ENCODE results near the gene PLCH2. TPM values are rescaled to one million over a fixed set of nuclear protein-coding genes. Genes with fewer than 3 reads are reported as not detected.
"Not testable (repeated sequence)": the region's sequence is repeated elsewhere in the genome, so short reads cannot be mapped to it uniquely, and the experiment has no call there.

PLCH2 gene
- total and polyA plus RNA-seq, 2 donors = 7.0 to 13.4 TPM

DNA sequence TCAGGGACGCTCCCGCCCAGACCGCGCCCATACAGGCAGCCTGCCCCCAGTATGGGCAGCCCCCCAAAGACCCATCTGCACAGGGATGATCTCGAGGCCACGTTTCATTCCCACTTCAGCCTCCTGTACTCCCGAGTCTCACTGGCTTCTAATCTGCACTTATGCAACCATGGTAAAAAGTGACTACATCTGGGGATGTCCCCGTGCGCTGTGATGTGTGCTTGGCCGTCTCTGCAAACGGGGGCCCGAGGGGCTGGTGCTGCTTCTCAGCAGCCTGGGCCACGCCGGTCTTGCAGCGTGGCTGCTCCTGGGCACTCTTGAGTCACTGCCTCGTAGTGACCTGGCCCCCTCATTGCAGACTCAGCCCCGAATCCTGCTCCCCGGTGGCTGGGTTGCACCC, 17.4 kb upstream of the PLCH2 start:
- Histone ChIP-seq H3K36me3 (ENCODE audit: insufficient read depth) (no peaks in the 10 kb centered on the region), H3K4me1 (ENCODE audit: insufficient read depth) (no peaks in the 10 kb centered on the region), H3K27ac (ENCODE audit: low read depth) (no peak overlapping the region), H3K4me3 (ENCODE audit: low read depth, low read length) (no peak overlapping the region)
- 84% methylated on average over 18 of the region's 18 CpGs for WGBS
- no peak for DNase-seq (ENCODE audit: extremely low spot score)

GRCh38 chr1:2459102-2459753, 16.9 kb upstream of the PLCH2 start:
- 81% methylated on average over 15 of the region's 16 CpGs for WGBS
- H3K4me1 ChIP-seq (ENCODE audit: insufficient read depth); DNase-seq (ENCODE audit: extremely low spot score); H3K4me3 ChIP-seq (ENCODE audit: low read depth, low read length); H3K27ac ChIP-seq (ENCODE audit: low read depth); H3K36me3 ChIP-seq (ENCODE audit: insufficient read depth): not testable (repeated sequence)

DNA sequence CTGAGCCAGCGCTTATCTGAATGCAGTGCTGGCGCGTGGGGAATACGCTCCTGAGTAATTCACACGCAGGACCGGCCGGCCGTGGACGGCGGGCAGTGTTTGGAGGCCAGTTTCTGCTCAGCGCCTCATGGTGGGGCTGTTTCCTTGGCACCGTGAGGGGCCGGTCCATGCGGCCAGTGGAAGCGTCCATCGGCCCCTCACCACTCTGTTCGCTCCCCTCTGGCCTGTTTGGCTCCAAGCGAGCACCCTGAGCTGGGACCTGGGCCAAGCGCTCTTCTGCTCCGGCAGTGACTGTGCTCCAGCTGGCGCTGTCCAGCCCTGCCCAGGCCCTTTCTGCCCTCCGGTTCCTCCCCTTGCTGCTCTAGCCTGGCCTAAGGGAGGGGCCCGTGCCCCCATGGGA, 16.3 kb upstream of the PLCH2 start:
- WGBS = 38% methylated on average over 23 of the region's 23 CpGs
- DNase-seq (ENCODE audit: extremely low spot score) = no peak
- no peaks in the 10 kb centered on the region for H3K4me1 ChIP-seq (ENCODE audit: insufficient read depth)

DNA sequence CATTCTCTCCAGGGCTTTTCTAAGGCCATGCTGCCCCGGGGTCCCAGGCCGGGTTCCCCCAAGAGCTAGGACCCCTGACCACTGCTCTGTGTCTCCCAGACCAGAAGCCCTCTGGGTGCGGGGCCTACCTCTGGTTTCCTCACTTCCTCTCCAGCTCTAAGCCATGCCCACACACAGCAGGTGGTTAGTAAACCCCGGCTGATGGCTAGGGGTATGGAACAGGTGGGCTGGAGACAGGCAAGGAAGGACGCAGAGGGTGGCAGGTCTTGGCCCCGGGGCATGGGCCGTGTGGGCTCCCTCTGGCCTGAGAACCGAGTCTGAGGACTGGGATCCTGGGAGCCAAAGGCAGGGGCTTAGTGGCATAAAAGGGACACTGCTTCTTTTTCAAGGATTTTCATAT, 15.9 kb upstream of the PLCH2 start:
- Histone ChIP-seq H3K36me3 (ENCODE audit: insufficient read depth) (no peaks in the 10 kb centered on the region), H3K4me1 (ENCODE audit: insufficient read depth) (no peaks in the 10 kb centered on the region), H3K4me3 (ENCODE audit: low read depth, low read length) (no peak overlapping the region), H3K27ac (ENCODE audit: low read depth) (no peak overlapping the region)
- no peak for DNase-seq (ENCODE audit: extremely low spot score)
- WGBS = 68% methylated on average over 8 of the region's 8 CpGs

More for the DNA sequence above, 16.3 kb upstream of the PLCH2 start:
- Histone ChIP-seq H3K4me3 (ENCODE audit: low read depth, low read length) (no peak overlapping the region), H3K27ac (ENCODE audit: low read depth) (no peak overlapping the region), H3K36me3 (ENCODE audit: insufficient read depth) (no peaks in the 10 kb centered on the region)

- no peak overlapping the region for H3K4me3 ChIP-seq (ENCODE audit: low read depth, low read length)
- H3K27ac ChIP-seq (ENCODE audit: low read depth) = no peak overlapping the region
- no peaks in the 10 kb centered on the region for H3K36me3 ChIP-seq (ENCODE audit: insufficient read depth)
- H3K4me1 ChIP-seq (ENCODE audit: insufficient read depth) = no peaks in the 10 kb centered on the region
- 77% methylated on average over 18 of the region's 18 CpGs for WGBS
- no peak for DNase-seq (ENCODE audit: extremely low spot score)
Observed at GRCh38 chr1:2460996-2461751, 14.9 kb upstream of the PLCH2 start.

- 44% methylated on average over 15 of the region's 15 CpGs for WGBS
- Histone ChIP-seq H3K27ac (ENCODE audit: low read depth) (no peak overlapping the region), H3K4me1 (ENCODE audit: insufficient read depth) (no peaks in the 10 kb centered on the region), H3K4me3 (ENCODE audit: low read depth, low read length) (no peak overlapping the region), H3K36me3 (ENCODE audit: insufficient read depth) (no peaks in the 10 kb centered on the region)
- no peak for DNase-seq (ENCODE audit: extremely low spot score)
Observed at GRCh38 chr1:2462819-2463218, 13.3 kb upstream of the PLCH2 start.

DNA sequence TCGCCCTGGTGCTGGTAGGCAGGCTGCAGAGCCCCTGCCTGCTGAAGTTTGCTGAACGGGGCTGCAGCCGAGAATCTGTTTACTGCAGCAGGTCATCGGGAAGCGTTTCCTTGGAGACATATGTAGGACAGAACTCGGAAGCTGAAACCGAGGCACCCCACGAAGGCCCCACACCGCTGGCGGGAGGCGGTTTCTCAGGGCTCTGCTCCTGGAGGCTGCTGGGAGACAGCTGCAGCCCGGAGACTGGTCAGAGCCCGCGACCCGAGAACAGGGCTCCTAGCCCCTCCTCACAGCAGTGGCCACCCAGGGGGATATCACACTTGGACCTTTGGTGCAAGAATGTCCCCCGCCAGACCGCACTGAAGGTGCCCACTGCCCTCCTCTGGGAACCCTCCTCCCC, 12.7 kb upstream of the PLCH2 start:
- H3K4me3 ChIP-seq (ENCODE audit: low read depth, low read length) = no peak overlapping the region
- no peaks in the 10 kb centered on the region for H3K4me1 ChIP-seq (ENCODE audit: insufficient read depth)
- DNase-seq (ENCODE audit: extremely low spot score) = no peak
- WGBS = 20% methylated on average over 17 of the region's 17 CpGs
- H3K27ac ChIP-seq (ENCODE audit: low read depth) = no peak overlapping the region
- H3K36me3 ChIP-seq (ENCODE audit: insufficient read depth) = no peaks in the 10 kb centered on the region

GRCh38 chr1:2465371-2466269, 10.5 kb upstream of the PLCH2 start:
- Histone ChIP-seq H3K36me3 (ENCODE audit: insufficient read depth) (no peaks in the 10 kb centered on the region), H3K4me1 (ENCODE audit: insufficient read depth) (no peaks in the 10 kb centered on the region), H3K4me3 (ENCODE audit: low read depth, low read length) (no peak overlapping the region), H3K27ac (ENCODE audit: low read depth) (no peak overlapping the region)
- no peak for DNase-seq (ENCODE audit: extremely low spot score)
- 80% methylated on average over 33 of the region's 33 CpGs for WGBS

DNA sequence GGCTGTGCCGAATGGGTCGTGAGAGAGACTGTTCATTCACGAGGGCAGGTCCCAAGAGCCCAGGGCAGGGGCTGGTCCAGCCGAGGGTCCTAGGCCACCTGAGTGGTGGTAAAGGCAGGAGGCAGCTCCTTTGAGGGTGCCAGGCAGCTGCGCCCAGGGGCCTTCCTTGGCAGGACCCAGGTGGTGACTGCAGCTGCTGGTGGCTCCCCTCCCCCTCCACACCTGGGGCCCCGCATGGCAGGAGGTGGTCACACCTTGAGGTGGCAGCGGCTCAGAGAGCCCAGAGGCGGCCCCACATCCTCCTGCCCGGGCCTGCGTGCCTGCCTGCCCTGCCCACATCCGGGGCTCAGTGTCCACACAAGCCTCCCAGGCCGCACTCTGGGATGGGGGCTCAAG, 9.8 kb upstream of the PLCH2 start:
- no peaks in the 10 kb centered on the region for H3K36me3 ChIP-seq (ENCODE audit: insufficient read depth)
- no peaks in the 10 kb centered on the region for H3K4me1 ChIP-seq (ENCODE audit: insufficient read depth)
- no peak overlapping the region for H3K4me3 ChIP-seq (ENCODE audit: low read depth, low read length)
- H3K27ac ChIP-seq (ENCODE audit: low read depth) = no peak overlapping the region
- 63% methylated on average over 12 of the region's 12 CpGs for WGBS
- no peak for DNase-seq (ENCODE audit: extremely low spot score)

DNA sequence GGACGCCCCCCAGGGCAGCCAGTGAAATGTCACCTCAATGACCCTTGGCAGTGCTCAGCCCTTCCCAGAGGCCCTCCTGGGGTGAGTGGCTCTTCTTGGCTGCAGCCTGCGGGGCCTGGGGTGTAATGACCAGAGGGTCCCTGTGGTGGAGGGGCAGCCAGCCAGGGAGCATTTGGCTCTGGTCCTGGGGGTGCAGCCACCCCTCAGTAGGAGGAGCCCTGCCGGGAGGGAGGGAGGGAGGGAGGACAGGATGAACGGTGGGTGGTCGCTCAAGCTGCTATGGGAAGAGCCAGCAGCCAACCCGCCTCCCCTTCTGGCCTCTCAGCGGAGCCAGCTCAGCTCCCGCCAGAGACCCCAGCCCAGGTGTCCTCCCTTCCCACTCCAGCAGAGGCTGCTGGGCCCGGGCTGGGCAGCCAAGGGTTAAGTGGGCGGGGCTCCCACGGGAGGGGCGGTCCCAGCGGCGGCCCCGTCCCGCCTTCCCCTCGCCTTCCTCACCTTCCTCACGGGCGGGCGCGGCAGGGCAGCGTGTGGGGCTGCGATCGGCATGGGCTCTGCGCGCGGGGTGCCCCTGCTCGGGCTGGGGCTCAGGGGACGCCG, 9.0 kb upstream of the PLCH2 start:
- DNase-seq (ENCODE audit: extremely low spot score) = no peak
- WGBS = 3% methylated on average over 30 of the region's 30 CpGs
- no peak overlapping the region for H3K4me3 ChIP-seq (ENCODE audit: low read depth, low read length)
- no peak overlapping the region for H3K27ac ChIP-seq (ENCODE audit: low read depth)
- no peaks in the 10 kb centered on the region for H3K36me3 ChIP-seq (ENCODE audit: insufficient read depth)
- no peaks in the 10 kb centered on the region for H3K4me1 ChIP-seq (ENCODE audit: insufficient read depth)

GRCh38 chr1:2468041-2468472, 8.0 kb upstream of the PLCH2 start:
- no peaks in the 10 kb centered on the region for H3K36me3 ChIP-seq (ENCODE audit: insufficient read depth)
- WGBS = 26% methylated on average over 14 of the region's 14 CpGs
- H3K4me3 ChIP-seq (ENCODE audit: low read depth, low read length) = no peak overlapping the region
- H3K4me1 ChIP-seq (ENCODE audit: insufficient read depth) = no peaks in the 10 kb centered on the region
- no peak for DNase-seq (ENCODE audit: extremely low spot score)
- H3K27ac ChIP-seq (ENCODE audit: low read depth) = no peak overlapping the region

GRCh38 chr1:2468540-2468939, 7.5 kb upstream of the PLCH2 start:
- H3K27ac ChIP-seq (ENCODE audit: low read depth) = no peak overlapping the region
- no peaks in the 10 kb centered on the region for H3K4me1 ChIP-seq (ENCODE audit: insufficient read depth)
- no peaks in the 10 kb centered on the region for H3K36me3 ChIP-seq (ENCODE audit: insufficient read depth)
- WGBS = 72% methylated on average over 10 of the region's 10 CpGs
- DNase-seq (ENCODE audit: extremely low spot score) = no peak
- no peak overlapping the region for H3K4me3 ChIP-seq (ENCODE audit: low read depth, low read length)

- Histone ChIP-seq H3K27ac (ENCODE audit: low read depth) (no peak overlapping the region), H3K4me3 (ENCODE audit: low read depth, low read length) (no peak overlapping the region), H3K36me3 (ENCODE audit: insufficient read depth) (no peaks in the 10 kb centered on the region), H3K4me1 (ENCODE audit: insufficient read depth) (no peaks in the 10 kb centered on the region)
- WGBS = 59% methylated on average over 25 of the region's 25 CpGs
- DNase-seq (ENCODE audit: extremely low spot score) = no peak
Observed at GRCh38 chr1:2469103-2469940, 6.8 kb upstream of the PLCH2 start.

All from urinary bladder (tissue), 4 donors.